ENCODE measurements around the gene CDK3.
A peak's percentile ranks its signal among the peaks of the same experiment; 100 is the strongest.
"Not testable (repeated sequence)": the region's sequence is repeated elsewhere in the genome, so short reads cannot be mapped to it uniquely, and the experiment has no call there.

Gene CDK3

DNA sequence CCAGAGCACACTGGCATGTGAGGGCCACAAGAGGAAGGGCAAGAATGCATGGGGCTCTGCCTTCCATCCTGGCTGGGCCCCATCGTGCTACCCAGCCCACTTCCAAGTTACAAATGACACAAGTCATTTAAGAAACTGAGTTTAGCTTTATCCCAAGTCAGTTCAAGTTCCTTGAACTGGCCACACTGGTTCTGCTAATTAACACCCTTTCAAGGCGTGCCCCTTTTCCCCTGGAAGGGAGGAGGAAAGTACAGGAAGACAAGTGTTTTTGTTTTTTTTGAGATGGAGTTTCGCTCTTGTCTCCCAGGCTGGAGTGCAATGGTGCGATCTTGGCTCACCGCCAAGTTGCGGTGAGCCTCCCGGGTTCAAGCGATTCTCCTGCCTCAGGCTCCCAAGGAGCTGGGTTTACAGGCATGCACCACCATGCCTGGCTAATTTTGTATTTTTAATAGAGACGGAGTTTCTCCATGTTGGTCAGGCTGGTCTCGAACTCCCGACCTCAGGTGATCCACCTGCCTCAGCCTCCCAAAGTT lies 43.9 kb downstream of the CDK3 start:
- DNase-seq: not testable (repeated sequence)

DNA sequence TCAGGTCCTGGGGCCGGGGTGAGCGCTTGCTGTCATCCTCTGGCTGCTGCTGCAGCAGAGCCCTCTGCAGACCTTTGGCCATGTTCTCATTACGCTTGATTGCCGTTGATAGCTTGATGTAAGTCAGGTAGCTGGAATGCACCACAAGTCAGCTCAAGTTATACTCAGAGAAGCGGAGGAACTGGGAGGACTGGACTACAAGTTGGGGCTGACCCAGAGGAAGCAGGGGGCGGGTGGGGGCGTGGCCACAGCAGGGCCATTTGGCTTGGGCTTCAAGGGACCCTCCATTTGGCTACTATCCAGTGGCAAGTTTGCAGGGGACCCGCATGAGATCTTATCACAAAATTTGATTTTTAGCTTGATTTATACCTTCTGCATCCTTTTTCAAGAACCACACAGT lies 45.4 kb downstream of the CDK3 start:
- DNase-seq: no peak

DNA sequence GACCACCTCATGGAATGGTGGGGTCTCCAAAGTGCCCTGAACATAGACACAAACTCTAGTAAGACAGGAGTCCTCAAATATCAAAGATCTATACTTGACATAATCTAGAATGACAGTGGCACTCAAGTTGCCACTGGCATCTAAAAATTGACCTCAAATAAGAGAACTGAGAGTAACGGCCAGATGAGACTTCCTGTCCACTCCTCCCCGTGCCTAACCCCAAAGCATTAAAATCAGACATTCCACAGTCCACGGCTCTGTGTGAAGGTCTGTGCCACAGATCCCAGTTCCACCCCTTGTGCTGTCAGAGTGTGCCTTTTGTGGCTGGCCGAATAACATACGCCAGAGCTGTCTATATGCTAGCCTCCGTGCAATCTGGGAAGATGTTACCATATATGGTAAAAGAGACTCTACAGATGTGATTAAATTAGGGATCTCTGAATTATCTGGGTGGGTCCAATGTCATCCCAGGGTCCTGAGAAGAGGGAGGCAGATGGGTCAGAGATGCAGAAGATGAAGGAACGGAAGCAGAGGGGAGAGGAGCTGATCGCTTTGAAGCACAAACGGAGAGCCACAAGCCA lies 47.5 kb downstream of the CDK3 start:
- DNase-seq: no peak

DNA sequence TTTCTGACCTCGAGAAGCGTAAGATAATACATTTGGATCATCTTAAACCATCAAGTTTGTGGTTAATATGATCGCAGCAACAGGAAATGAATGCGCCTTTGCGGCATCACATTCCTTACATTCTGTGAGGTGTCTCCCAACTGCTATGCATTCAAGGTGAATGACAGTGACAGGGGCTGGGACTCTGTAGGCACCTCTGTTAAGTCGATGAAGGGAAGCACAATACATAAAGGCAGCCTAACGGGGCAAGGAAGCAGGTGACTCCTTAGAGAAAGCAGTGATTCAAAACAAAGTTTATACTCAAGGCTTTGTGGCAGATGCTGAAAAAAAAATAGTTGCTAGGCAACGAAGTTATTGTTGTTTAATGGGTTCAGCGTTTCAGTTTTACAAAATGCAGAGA lies 48.1 kb downstream of the CDK3 start:
- DNase-seq: no peak

DNA sequence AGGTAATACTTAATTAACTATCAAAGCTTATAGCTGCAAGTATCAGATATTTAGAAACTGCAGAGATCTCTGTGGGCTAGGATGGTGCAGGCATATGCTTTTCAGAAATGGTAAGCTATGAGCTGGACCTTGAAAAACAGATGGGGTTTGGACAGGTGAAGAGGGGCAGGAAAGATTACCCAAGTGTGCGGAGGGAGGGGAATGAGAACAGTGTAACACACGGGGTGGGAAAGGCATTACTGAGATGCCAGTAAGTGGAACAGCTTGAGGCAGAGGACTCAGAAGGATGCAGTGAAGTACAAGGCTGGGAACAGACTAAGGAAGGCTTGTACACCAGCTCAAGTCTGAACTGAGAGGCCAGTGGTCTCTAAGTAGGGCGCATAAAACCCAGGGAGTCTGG lies 48.6 kb downstream of the CDK3 start:
- DNase-seq: no peak

DNA sequence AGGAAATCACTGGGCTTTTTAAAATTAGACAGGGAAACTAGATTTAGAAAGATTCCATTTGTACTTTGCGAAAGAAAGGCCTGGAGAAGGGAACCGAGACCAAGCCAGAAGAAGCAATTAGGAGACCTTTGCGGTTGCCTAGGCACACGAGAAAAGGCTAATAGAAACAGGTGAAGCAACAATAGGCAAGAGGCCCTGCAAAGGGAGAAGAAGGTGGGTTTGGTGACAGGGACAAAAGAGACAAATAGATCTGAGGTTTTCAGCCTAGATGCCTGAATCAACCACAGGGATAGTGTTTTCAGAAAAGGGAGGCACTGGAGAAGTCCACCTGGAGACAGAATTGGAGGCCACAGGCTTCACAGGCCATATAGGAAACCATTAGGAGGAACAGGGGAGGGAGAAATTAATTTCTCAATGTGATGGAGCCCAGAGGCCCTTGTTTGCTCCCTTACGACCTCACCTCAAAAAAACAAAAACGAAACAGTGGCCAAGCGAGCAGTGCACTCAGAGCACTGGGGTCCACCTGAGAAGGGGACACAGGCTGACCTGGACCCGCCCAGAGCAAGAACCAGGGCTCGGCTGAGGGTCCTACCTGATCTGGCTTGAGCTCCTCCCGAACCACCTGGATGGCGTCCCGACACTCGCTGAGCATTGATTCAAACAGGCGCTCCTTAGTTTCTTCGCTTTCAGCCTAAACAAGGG lies 49.3 kb downstream of the CDK3 start:
- no peak for DNase-seq

DNA sequence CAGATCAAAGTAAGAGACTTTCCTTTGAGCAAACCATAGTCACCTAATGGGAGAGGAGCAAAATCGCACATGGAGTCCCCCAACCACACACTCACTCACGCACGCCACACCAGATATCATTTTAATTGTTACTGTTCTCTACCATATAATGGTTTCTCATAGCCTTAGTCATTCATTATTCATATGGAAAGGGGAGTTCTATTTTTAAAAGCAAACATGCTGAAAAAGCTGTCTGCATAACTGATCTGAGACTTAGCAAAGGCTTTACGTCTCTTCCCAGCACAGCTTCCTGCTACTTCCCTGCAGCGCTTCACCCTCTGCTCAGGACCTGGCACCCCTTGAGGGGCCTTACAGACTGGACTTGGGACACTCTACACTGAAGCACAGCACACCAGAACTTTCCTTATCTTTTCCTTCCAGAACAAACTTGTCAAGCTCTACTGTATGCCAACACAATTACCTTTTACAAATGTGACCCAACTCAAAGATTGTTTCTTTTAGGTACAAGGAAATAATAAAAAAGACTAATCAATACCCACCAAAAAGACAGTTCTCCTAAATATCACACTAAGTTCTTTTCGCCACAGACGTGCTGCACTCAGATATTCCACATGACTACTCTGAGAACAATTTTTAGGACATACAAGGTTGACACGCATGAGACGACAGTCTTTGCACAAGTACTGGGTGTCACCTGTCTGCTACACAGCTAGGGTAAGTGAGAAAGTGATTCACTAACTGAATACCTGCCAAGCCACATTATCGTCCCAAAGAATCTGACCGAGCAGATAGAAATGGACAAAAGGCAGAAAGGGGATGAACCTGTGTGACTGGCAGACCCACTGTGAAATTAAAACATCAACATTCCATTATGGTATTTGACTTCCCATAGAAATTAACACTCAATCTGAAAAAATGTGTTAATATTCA lies 50.1 kb downstream of the CDK3 start:
- DNase-seq: no peak

DNA sequence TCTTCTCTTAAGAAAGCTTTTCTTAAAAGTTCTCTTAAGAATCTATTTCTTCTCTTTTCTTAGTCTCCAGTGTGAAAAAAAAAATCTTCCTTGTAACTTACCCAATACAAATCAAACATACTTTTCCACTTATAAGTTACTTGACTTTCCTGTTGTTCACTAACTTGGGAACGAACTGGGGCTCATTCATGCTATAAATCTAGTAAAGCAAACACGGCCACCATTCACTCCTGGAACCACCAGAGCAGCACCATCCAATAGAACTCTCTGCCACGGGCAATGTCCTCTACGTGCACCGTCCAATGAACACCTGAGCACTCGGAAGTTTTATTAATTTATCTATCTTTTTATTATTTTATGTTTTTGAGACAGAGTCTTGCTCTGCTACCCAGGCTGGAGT lies 50.9 kb downstream of the CDK3 start:
- DNase-seq: no peak

DNA sequence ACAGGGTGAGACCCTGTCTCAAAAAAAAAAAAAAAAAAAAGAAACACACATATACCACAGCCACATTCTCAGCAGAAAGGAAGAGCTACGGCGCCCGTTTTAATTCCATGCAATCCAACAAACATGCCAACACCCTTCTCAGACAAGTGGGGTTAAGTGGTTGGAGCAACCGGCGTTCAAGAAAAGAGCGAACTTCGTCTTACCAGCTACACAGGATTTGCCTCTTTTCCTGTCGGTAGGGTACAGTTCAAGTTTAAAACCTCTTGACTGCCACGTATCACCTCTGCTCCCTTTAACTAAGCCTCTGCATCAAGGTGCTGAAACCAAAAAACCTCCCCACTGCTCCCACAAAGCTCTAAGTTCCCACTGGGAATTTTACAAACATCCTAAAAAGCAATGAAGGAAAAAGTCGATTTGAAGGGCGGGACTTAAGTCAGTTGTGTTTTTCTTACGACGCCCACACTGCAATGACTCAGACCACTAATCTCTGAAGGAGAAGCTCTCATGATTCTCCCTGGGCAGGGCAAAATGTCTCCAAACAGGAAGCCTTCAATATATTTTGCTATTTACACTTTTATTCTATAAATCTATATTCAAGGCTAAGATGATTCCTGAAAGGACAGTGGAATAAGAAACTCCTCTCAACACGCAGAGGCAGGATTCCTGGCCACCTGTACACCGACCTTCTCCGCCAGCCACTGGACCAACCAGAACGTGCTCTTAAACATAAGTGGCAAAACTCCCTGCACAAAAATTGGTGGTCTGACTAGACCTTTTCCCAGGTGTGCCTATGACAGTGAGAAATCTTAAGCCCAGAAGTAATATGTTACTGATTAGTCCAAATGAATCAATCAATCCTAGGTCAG lies 52.8 kb downstream of the CDK3 start:
- peak in 1 of 2 donors; percentile 25 for DNase-seq

DNA sequence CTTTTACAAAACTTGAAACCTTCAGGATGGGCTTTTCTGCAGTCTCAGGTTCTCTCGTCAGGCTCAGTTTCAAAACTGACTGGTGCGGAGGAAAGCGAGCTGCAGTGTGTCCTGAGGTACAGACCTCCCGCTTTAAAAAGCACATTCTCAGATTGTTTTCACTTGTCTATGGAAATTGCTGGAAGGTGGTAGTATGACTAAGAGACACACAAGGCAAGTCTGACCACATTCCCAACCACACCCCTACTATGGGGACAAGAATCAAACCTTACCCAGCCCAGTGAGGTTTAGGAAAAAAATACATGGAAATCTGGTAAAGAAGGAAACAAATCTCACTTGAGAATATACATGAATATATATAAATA lies 53.4 kb downstream of the CDK3 start:
- no peak for DNase-seq

All from activated CD4-positive, alpha-beta T cell treated with anti-CD3 and anti-CD28 coated beads for 4 hours (primary cell).